OCI-LY7 (cell line): ENCODE measurements around the gene POLRMT.

Experiments used
- CTCF ChIP-seq: fragments of 200-600 bp; sonication (generic); conservative IDR thresholded peaks from 2 replicates; pipeline ENCODE4 v1.5.1; 2014; ENCODE audit warnings: mild to moderate bottlenecking, antibody characterized with exemption, low read length, moderate library complexity, mixed read lengths
- EZH2phosphoT487 ChIP-seq: fragments of 200-600 bp; sonication (generic); IDR thresholded peaks from 2 replicates; pipeline ENCODE4 v1.6.1; 2018; ENCODE audit warnings: low read depth, borderline replicate concordance, mild to moderate bottlenecking, mixed run types, antibody characterized with exemption, low read length, moderate library complexity, mixed read lengths

GRCh38 chr19:674282-675151 is 41.2 kb upstream of the POLRMT start:
- TF ChIP-seq CTCF (no peak), EZH2phosphoT487 (no peak)
